Measurements from ENCODE around the gene MICALL2.

MICALL2 gene

GRCh38 chr7:1458683-1459511 lies at the start of gene MICALL2:
Gene MICALL2 (minus strand): TSS chr7:1459470. CDS start chr7:1459326, 144 bp downstream.
- no peak for DNase-seq

- no peak for DNase-seq
These were observed 49.0 kb upstream of the MICALL2 start for GRCh38 chr7:1508277-1508758.

GRCh38 chr7:1505731-1506550 lies 46.7 kb upstream of the MICALL2 start:
- DNase-seq = no peak

- peak; percentile 84 for DNase-seq
These were observed 44.8 kb upstream of the MICALL2 start, which contains the start of gene INTS1 for GRCh38 chr7:1503816-1504775. Gene INTS1 (minus strand): TSS chr7:1504389. CDS start chr7:1503960, 429 bp downstream.

GRCh38 chr7:1503390-1503789 lies 44.1 kb upstream of the MICALL2 start:
- no peak for DNase-seq

GRCh38 chr7:1502845-1503244 lies 43.6 kb upstream of the MICALL2 start:
- no peak for DNase-seq

- DNase-seq = no peak
These were observed 42.4 kb upstream of the MICALL2 start for GRCh38 chr7:1501487-1502270.

GRCh38 chr7:1500064-1500807 lies 41.0 kb upstream of the MICALL2 start:
- DNase-seq = no peak

GRCh38 chr7:1499367-1500029 lies 40.2 kb upstream of the MICALL2 start:
- DNase-seq = no peak

- no peak for DNase-seq
These were observed 39.4 kb upstream of the MICALL2 start for GRCh38 chr7:1498370-1499305.

- no peak for DNase-seq
These were observed 38.1 kb upstream of the MICALL2 start for GRCh38 chr7:1497293-1497927.

- no peak for DNase-seq
These were observed 37.4 kb upstream of the MICALL2 start for GRCh38 chr7:1496531-1497292.

GRCh38 chr7:1495564-1496242 lies 36.4 kb upstream of the MICALL2 start:
- no peak for DNase-seq

- no peak for DNase-seq
These were observed 35.7 kb upstream of the MICALL2 start for GRCh38 chr7:1494866-1495563.

GRCh38 chr7:1494447-1494846 lies 35.2 kb upstream of the MICALL2 start:
- DNase-seq = no peak

- no peak for DNase-seq
These were observed 34.3 kb upstream of the MICALL2 start for GRCh38 chr7:1493571-1493970.

- DNase-seq = no peak
These were observed 33.9 kb upstream of the MICALL2 start for GRCh38 chr7:1493129-1493528.

Data from DMS 273 treated with DMSO at 0.1 percent for 48 hours (cell line).